HepG2 (cell line): ENCODE measurements around the gene ABCB10. TPM values are rescaled to one million over a fixed set of nuclear protein-coding genes. Genes with fewer than 3 reads are reported as not detected.

Source experiments
- ATAC-seq: fragments of 200-7000 bp; cut with Tn5 transposase; 3 replicates; pipeline ENCODE4 v1.9.1; 2020; ENCODE audit warnings: mild to moderate bottlenecking, moderate library complexity
- BruUV-seq: library from RNA; stranded (reverse); fragments of 400-500 nt; replicated peaks from 2 replicates; lab custom pipeline; 2021; lab: Mats Ljungman, UMichigan
- CTCF ChIA-PET: fragments of 300-600 bp; formaldehyde crosslinking; extraction: SDS; loops from one replicate; lab custom pipeline; 2021; ENCODE audit warnings: low total read pairs, inconsistent platforms, low intra/inter-chr PET ratio; lab: Yijun Ruan, JAX
- POLR2A ChIA-PET: fragments of 350-600 bp; sonication (Branson Sonifier 250); formaldehyde crosslinking; loops from one replicate; lab custom pipeline; 2020; ENCODE audit warnings: antibody characterized with exemption, inconsistent platforms; lab: Yijun Ruan, JAX
- DNase-seq: peaks from one replicate; pipeline ENCODE4 v3.0.0-alpha.2; 2015; ENCODE audit warnings: low spot score
- FAIRE-seq: peaks from 3 replicates; lab custom pipeline; 2011; peaks lifted over from hg19 to GRCh38; lab: Jason Lieb, UNC
- H2AFZ ChIP-seq: one replicate; pipeline ENCODE4 v1.6.1; 2011; ENCODE audit warnings: low read length, inconsistent platforms
- H3K27ac ChIP-seq: fragments of 300-600 bp; 3 replicates; pipeline ENCODE4 v1.8.0; 2011; ENCODE audit warnings: mixed run types, mild to moderate bottlenecking, mixed read lengths, low read length, inconsistent platforms; ENCODE audit not compliant: insufficient read depth; ENCODE audit errors: extremely low read length
- H3K27me3 ChIP-seq, 2 experiments: fragments of 200-600 bp in 1 of 2; 2 replicates in 1 of 2; 3 replicates in 1 of 2; pipeline versions ENCODE4 v1.6.0 to v1.8.0; 2011; ENCODE audit warnings: low read length in 2 of 2, mild to moderate bottlenecking in 2 of 2, moderate library complexity in 2 of 2, inconsistent platforms in 1 of 2; ENCODE audit not compliant: insufficient read depth in 2 of 2, control insufficient read depth in 1 of 2
- H3K36me3 ChIP-seq, 2 experiments: fragments of 200-600 bp in 1 of 2; replicated peaks in 1 of 2; 2 replicates in 1 of 2; 3 replicates in 1 of 2; pipeline versions ENCODE4 v1.5.1 to v1.8.0; 2011; ENCODE audit warnings: low read length in 2 of 2, inconsistent platforms in 1 of 2; ENCODE audit not compliant: insufficient read depth in 2 of 2, control insufficient read depth in 1 of 2
- H3K4me1 ChIP-seq: 2 replicates; pipeline ENCODE4 v1.5.1; 2012; ENCODE audit warnings: low read length, inconsistent platforms; ENCODE audit not compliant: insufficient read depth
- H3K4me2 ChIP-seq: 2 replicates; pipeline ENCODE4 v1.6.0; 2011; ENCODE audit warnings: low read depth, low read length, inconsistent platforms
- H3K4me3 ChIP-seq, 3 experiments: fragments of 200-600 bp in 1 of 3; sonication (generic), shearing (Covaris generic) in 1 of 3; replicated peaks in 1 of 3; 2 replicates each; pipeline ENCODE4 v1.5.1; 2011 to 2016; ENCODE audit warnings: low read length in 3 of 3, inconsistent platforms in 2 of 3, low read depth in 2 of 3, mild to moderate bottlenecking in 2 of 3, control low read depth in 1 of 3, mixed read lengths in 1 of 3; ENCODE audit not compliant: insufficient read depth in 1 of 3
- H3K79me2 ChIP-seq: one replicate; pipeline ENCODE4 v1.6.1; 2011; ENCODE audit warnings: low read length, inconsistent platforms; ENCODE audit not compliant: insufficient read depth
- H3K9ac ChIP-seq: 2 replicates; pipeline ENCODE4 v1.6.0; 2011; ENCODE audit warnings: mild to moderate bottlenecking, low read depth, low read length, inconsistent platforms; ENCODE audit not compliant: insufficient read depth
- H3K9me3 ChIP-seq: 2 replicates; pipeline ENCODE4 v1.5.1; 2012; ENCODE audit warnings: mild to moderate bottlenecking, low read length
- H4K20me1 ChIP-seq: 2 replicates; pipeline ENCODE4 v1.6.0; 2011; ENCODE audit warnings: inconsistent platforms, mild to moderate bottlenecking, low read length, moderate library complexity; ENCODE audit not compliant: insufficient read depth
- CEBPB ChIP-seq: IDR thresholded peaks from 2 replicates; pipeline ENCODE4 v1.6.1; 2011; ENCODE audit warnings: low read depth, low read length, improper control_type of control experiment, borderline replicate concordance
- IRF1 ChIP-seq: sonication (generic); formaldehyde crosslinking; IDR thresholded peaks from 2 replicates; pipeline ENCODE4 v1.4.0; 2020; ENCODE audit warnings: low read depth, mild to moderate bottlenecking, missing genetic modification reagents
- KDM4B ChIP-seq: sonication (generic); formaldehyde crosslinking; IDR thresholded peaks from 2 replicates; pipeline ENCODE4 v1.4.0; 2020; ENCODE audit warnings: missing genetic modification reagents
- ZFP41 ChIP-seq: sonication (generic); formaldehyde crosslinking; IDR thresholded peaks from 2 replicates; pipeline ENCODE4 v1.4.0; 2020; ENCODE audit warnings: mild to moderate bottlenecking, missing genetic modification reagents, borderline replicate concordance
- ZNF546 ChIP-seq: sonication (generic); formaldehyde crosslinking; conservative IDR thresholded peaks from 2 replicates; pipeline ENCODE4 v1.8.1; 2023; ENCODE audit warnings: mild to moderate bottlenecking, missing genetic modification reagents
- ZNF577 ChIP-seq: sonication (generic); formaldehyde crosslinking; IDR thresholded peaks from 2 replicates; pipeline ENCODE4 v1.4.0; 2020; ENCODE audit warnings: mild to moderate bottlenecking, low read depth, missing genetic modification reagents, borderline replicate concordance
- ZNF747 ChIP-seq: sonication (generic); formaldehyde crosslinking; IDR thresholded peaks from 2 replicates; pipeline ENCODE4 v1.8.1; 2023; ENCODE audit warnings: missing genetic modification reagents, mild to moderate bottlenecking, borderline replicate concordance
- WGBS: methylation state at CpG from one replicate; pipeline ENCODE4 v1.1.6; 2017; ENCODE audit warnings: low lambda C conversion rate; 5-methylcytosine and 5-hydroxymethylcytosine counted together
- in situ Hi-C: cut with HindIII; loops from 2 replicates; pipeline ENCODE4 v1.10.0; 2017; ENCODE audit warnings: low pct_unique_long_range_greater_than_20kb; ENCODE audit not compliant: extremely low pct_ligation_motif_present
- intact Hi-C: fragments of 100-400 bp; cut with micrococcal nuclease; formaldehyde crosslinking; loops from one replicate; pipeline ENCODE4 v1.10.0; 2022; ENCODE audit not compliant: unreplicated experiment
- polyA plus RNA-seq, 8 experiments: library from polyadenylated mRNA; depleted of rRNA in 3 of 8; stranded (reverse) in 7 of 8; unstranded in 1 of 8; fragments of >200 nt; fragmentation: Illumina TruSeq in 4 of 8; extraction: Trizol in 4 of 8; gene quantifications; 2 replicates each; pipeline versions ENCODE4 v1.2.1 to v1.2.3, GENCODE V29; 2011 to 2016; ENCODE audit warnings: low read depth in 4 of 8, missing spikeins in 1 of 8, mixed read lengths in 1 of 8; ENCODE audit not compliant: insufficient read depth in 1 of 8
- total RNA-seq, 5 experiments: library from RNA; depleted of rRNA; stranded (reverse); fragments of >200 nt; fragmentation: Illumina TruSeq; extraction: Trizol; gene quantifications; 2 replicates each; pipeline ENCODE4 v1.2.3, GENCODE V29; 2016; ENCODE audit warnings: low read depth in 1 of 5

ABCB10 gene
- total and polyA plus RNA-seq, 2 of the 13 experiments (the other 11 are each of a cell fraction or from before 2014, with no cell fraction given) = 11.2 to 28.9 TPM

DNA sequence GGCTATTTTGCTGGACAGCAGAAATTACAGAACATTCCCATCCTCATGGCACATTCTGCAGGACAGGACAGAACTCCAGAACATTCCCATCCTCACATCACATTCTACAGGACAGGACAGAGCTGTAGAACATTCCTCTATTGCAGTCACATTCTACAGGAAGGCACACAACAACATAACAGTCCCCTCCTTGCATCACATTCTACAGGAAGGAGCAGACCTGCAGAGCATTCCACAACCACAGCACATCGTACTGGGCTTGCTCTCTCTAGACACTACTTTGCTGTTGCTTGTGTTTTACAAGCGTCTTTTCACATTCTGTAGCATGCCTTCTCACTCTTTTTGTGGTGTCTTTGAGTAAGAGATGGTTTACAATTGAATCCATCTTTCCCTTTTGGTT is 26.8 kb upstream of the ABCB10 start:
- H3K36me3 ChIP-seq = no peaks in the 10 kb centered on the region
- H3K27me3 ChIP-seq = no peaks in the 10 kb centered on the region; a peak in 1 of 5 replicates
- TF ChIP-seq KDM4B (CRISPR knock-in tag) = no peak
- no peak for TF ChIP-seq ZNF747
- no peak for TF ChIP-seq ZNF546
- no peak for TF ChIP-seq ZFP41 (CRISPR knock-in tag)
- peak; percentile 34; the same call in 1 of the 2 replicates for TF ChIP-seq CEBPB
- TF ChIP-seq, all 625 proteins: peak for 1
- intact Hi-C loops = no loop called here
- H4K20me1 ChIP-seq = no peaks in the 10 kb centered on the region
- 14% methylated on average over 2 of the region's 2 CpGs for WGBS
- H3K9me3 ChIP-seq = no peaks in the 10 kb centered on the region
- no TSS peak for BruUV-seq
- no peak overlapping the region for H3K4me2 ChIP-seq
- FAIRE-seq (no peak), DNase-seq (no peak), ATAC-seq (peak; percentile 54)
- H3K9ac ChIP-seq = no peak overlapping the region
- CTCF ChIA-PET = no interaction called here
- no peak overlapping the region for H3K4me3 ChIP-seq
- in situ Hi-C loops = no loop called here
- H3K79me2 ChIP-seq = no peaks in the 10 kb centered on the region
- H3K27ac ChIP-seq = no peak overlapping the region
- peaks cover 16% of the 10 kb centered on the region for H3K4me1 ChIP-seq
- POLR2A ChIA-PET = no interaction called here
- no peak overlapping the region for H2AFZ ChIP-seq

DNA sequence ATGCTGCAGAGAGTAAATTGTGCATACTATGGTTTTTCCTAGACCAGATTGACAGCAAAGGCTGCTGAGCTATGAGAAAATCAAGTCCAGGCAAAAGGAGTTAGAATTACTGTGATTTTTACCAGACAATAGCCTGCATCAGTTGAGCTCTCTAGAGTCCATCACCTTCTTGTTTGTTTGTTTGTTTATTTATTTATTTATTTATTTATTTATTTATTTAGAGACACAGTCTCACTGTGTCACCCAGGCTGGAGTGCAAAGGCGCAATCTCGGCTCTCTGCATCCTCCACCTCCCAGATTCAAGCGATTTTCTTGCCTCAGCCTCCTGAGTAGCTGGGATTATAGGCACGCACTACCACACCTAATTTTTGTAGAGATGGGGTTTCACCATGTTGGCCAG is 24.2 kb upstream of the ABCB10 start:
- POLR2A ChIA-PET = no interaction called here

More for the DNA sequence above, 24.2 kb upstream of the ABCB10 start:
- TF ChIP-seq IRF1 (no peak), ZNF577 (CRISPR knock-in tag) (no peak)
- DNase-seq (no peak), FAIRE-seq (no peak), ATAC-seq (no peak)
- peaks cover 31% of the 10 kb centered on the region for H3K4me1 ChIP-seq
- CTCF ChIA-PET = no interaction called here
- no peaks in the 10 kb centered on the region for H3K79me2 ChIP-seq
- H3K9ac ChIP-seq = no peak overlapping the region
- H3K27ac ChIP-seq = no peak overlapping the region
- in situ Hi-C loops (no loop called here), intact Hi-C loops (no loop called here)
- BruUV-seq = no TSS peak
- H3K9me3 ChIP-seq = no peaks in the 10 kb centered on the region
- H4K20me1 ChIP-seq = no peaks in the 10 kb centered on the region
- H3K4me3 ChIP-seq = no peak overlapping the region
- H3K4me2 ChIP-seq = peak overlapping the region; percentile 81; the same call in 1 of the 2 replicates
- 72% methylated on average over 4 of the region's 4 CpGs for WGBS
- no peaks in the 10 kb centered on the region; a peak in 1 of 5 replicates for H3K27me3 ChIP-seq
- H2AFZ ChIP-seq = no peak overlapping the region
- H3K36me3 ChIP-seq = no peaks in the 10 kb centered on the region
